B cell (primary cell): ENCODE measurements around the gene CYTH4.

Experiments
- CTCF ChIP-seq: fragments of 200-600 bp; IDR thresholded peaks from one replicate; pipeline ENCODE4 v1.8.0; 2022; ENCODE audit warnings: antibody characterized with exemption, mild to moderate bottlenecking
- EZH2 ChIP-seq: IDR thresholded peaks from 2 replicates; pipeline ENCODE4 v1.6.1; 2012; ENCODE audit warnings: borderline replicate concordance, low read depth, mild to moderate bottlenecking, moderate library complexity, low read length; ENCODE audit not compliant: insufficient read depth, poor library complexity, severe bottlenecking

- no peak for TF ChIP-seq EZH2
- TF ChIP-seq CTCF, result no peak
Observed at GRCh38 chr22:37276776-37277175, 5.5 kb upstream of the CYTH4 start.
